ENCODE results near the gene CD276. TPM values are rescaled to one million over a fixed set of nuclear protein-coding genes. Genes with fewer than 3 reads are reported as not detected.
"Not testable (repeated sequence)": the region's sequence is repeated elsewhere in the genome, so short reads cannot be mapped to it uniquely, and the experiment has no call there.

The CD276 gene
- 38.5 TPM for total RNA-seq (ENCODE audit: insufficient read depth, low replicate concordance)

DNA sequence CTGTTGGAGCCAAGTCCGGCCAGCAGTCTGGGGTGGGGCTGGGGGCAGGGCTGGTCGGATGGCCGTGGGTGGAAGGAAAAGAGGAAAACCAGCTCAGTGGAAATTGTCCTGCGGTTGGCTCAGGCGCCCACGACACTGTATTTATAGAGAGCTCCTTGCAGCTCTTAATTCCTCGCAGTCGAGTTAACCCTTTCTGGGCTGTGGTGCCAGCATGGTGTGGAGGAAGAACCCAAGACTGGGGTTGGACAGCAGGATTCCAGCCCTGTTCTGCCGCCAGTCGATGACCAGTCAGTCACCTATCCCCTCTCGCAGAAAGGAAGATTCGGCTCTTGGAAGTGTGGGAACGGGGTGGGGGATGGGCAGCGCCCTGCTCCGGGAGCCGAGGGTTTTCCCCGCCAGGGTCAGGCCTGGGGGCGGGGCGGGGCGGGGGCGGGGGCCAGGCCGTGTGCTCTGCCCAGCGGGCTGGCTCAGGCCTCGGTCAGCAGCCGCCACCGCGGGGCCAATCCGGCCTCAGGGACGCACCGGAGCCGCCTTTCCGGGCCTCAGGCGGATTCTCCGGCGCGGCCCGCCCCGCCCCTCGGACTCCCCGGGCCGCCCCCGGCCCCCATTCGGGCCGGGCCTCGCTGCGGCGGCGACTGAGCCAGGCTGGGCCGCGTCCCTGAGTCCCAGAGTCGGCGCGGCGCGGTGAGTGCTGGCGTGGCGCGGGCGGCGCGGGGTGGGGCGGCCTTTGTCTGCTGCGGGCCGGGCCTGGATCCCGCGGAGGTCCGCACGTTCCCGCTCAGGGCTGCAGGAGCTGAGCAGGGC is at the start of gene CD276:
TSS of gene CD276 (plus strand) at position 607 of the 804 bp plus-strand sequence. CDS start 15,257 bp downstream, outside the sequence.
- peak; percentile 86 for DNase-seq (ENCODE audit: low spot score)

DNA sequence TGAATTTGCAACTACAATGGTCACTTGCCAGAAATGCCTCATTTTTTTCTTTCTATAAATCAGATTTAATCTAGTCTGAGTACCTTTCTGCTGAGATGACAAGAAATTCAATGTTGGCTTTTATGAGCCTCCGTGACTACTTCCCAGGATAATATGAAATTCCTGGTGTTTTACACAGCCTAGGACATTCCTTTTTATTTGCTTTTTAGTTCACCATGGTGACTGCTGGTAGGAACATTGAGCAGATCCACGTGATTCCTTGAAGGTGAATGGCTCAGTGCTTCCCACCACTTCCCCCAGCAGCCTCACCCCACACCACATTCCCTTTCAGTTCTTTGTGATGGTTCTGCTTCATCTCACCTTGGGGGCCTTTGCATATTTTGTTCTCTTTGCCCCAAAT is 46.7 kb upstream of the CD276 start:
- no peak for DNase-seq (ENCODE audit: low spot score)

DNA sequence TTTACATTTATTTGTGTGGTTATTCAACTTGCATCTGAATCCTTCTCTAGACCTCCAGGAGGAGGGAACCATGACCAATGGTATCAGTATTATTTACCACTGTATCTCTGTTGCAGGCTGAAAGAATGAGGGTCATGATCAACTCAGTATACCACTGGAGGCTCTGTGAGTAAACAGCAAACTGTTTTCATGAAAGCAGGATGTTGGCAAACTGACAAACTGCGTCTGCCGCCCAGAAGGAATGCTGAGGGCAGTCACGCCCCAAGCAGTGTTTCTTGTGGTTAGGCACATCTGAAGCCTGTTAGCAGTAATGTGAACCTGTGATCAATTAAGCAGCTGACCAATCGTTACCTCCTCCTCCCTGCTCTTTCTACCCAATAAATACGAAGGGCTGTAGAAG is 44.7 kb upstream of the CD276 start:
- not testable (repeated sequence) for DNase-seq (ENCODE audit: low spot score)

DNA sequence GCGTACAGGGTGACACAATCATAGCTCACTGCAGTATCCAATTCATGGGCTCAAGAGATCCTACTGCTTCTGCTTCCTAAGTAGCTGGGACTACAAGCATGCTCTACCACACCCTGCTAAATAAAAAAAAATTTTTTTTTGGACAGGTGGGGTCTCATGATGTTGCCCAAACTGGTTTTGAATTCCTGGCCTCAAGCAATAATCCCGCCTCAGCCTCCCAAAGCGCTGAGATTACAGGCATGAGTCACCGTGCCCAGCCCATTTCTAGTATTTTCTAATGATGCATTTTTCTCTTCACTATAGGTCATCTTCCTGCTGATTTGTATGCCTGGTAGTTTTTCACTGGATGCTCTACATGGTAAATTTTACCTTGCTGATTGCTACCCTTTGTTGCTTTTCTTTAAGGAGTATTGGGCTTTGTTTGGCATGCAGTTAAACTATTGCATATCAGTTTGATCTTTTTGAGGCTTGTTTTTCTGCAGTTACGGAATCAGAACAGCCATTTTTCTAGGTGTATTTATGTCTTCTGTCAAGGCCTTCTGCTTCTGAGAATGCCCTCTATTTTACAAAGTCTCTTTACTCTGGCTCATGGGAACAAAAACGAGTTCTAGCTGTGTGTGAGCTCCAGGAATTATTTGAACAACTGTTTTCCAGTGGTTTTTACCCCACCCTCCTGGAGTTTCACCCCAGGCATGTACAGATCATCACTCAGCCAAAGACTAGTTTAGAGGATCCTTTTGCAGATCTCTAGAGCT is 36.7 kb upstream of the CD276 start:
- peak; percentile 80 for DNase-seq (ENCODE audit: low spot score)

DNA sequence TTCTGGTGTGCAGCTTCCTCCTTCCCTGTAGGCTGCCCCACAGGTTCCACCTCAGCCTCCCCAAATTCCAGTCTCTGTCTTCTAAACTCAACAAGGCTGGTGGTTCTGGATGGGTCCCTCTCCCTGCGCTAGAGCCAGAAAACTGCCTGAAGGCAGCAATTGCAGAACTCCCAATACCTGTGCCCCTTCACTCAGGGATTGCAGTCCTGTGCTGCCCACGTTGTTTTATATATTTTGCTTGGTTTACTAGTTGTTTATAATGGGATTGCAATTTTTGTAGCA is 36.2 kb upstream of the CD276 start:
- no peak for DNase-seq (ENCODE audit: low spot score)

DNA sequence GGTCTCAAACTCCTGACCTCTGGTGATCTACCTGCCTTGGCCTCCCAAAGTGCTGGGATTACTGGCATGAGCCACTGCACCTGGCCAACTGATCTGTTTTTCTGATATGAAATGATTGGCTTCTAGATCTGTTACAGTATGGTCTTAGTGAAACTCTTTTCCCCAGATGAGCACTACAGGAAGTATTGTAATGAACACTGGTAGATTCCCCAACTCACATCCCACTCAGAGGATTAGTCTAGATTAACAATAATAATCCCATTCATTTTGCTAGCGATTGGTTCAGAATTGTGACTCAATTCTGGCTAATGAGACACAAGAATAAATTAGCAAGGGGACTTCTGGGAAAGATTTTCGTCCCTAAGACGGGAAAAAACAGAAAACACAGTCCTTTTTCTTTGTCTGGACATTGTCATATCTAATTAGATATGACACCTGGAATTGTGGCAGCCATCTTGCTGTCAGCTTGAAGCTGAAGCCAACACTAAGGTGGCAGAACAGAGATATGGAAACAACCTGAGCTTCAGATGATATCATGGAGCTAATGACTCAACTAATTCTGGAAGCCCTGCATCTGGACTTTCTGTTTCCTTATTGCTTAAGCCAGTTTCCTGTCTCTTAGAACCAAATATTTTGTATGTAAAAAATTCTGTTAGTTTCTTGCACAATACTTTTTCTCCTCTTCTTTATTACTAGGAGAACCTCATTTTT is 33.6 kb upstream of the CD276 start:
- DNase-seq (ENCODE audit: low spot score): no peak

DNA sequence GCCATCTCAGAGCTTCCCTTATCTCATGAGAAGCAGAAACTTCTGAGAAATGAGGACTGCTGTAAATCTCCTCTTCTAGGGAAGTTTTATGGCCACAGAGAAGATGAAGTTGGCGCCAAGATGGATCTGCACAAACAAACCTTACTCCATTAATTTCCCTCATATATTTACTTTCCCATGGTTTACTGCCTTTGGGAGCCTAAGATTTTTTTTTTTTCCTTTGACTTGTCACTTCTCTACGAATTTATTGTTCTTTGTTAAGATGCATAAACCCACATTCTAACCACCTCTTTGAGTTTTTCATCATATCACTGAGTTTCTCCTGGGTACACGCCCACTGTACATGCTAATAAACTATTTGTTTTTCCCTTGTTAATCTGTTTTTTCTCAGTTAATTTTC is 29.5 kb upstream of the CD276 start:
- peak; percentile 43 for DNase-seq (ENCODE audit: low spot score)

DNA sequence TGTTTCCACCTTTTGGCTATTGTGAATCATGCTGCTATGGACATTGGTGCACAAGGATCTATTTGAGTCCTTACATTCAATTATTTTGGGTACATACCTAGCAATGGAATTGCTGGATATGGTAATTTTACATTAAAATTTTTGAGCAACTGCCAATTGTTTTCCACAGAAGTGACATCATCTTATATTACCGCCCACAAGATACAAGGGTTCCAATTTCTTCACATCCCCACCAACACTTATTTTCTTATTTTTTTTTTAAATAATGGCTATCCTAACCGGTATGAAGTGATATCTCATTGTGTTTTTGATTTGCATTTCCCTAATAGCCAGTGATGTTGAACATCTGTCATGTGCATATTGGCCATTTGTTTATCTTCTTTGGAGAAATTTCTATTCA is 28.5 kb upstream of the CD276 start:
- DNase-seq (ENCODE audit: low spot score): no peak

DNA sequence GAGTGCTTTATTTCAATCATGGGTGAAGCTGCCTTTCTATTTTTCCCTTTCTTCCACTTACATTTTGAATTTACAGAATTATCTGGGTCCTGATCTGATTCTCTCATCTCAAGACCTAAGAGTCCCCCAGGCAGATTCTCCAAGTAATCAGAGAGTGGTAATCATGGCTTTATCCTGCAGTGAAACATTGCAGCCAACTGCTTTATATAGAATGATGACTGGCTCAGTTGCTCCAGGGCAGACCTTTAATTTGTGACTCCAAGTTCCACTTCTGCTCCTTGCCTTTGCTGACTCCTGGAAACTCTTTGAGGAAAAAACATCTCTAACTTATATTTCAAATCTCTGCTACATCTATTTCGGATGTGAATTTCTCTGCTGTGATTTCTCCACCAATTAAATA is 25.5 kb upstream of the CD276 start:
- DNase-seq (ENCODE audit: low spot score): no peak

DNA sequence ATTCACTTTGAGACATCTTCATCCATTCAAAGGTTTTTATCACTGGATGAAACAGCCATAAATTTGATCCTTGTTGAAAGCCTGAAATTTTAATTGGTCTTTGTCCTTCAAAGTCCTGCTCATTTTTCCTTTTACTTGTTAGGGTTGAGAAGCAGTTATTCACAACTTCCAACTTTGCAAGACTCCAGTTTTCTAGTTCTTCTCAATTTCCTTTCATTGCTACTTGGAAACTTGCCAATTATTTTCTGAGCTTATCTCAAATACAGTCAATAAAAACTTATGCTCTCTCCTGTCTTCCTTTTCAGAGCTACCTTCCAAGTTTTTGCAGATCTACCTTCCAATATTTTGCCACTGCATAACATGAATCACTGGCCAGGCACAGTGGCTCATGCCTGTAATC is 23.7 kb upstream of the CD276 start:
- DNase-seq (ENCODE audit: low spot score): no peak

DNA sequence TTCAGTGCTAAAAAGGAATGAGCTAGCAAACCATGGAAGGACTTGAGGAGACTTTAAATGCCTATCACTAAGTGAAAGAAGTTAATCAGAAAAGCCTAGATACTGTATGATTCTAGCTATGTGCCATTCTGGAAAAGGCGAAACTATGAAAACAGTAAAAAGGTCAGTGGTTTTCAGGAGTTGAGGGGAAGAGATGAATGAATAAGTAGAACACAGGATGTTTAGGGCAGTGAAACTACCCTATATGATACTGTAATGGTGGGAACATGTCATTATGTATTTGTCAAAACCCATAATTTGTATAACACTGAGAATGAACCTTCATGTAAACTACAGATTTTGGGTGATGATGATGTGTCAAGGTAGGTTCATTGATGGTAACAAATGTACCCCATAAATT is 9.6 kb upstream of the CD276 start:
- no peak for DNase-seq (ENCODE audit: low spot score)

DNA sequence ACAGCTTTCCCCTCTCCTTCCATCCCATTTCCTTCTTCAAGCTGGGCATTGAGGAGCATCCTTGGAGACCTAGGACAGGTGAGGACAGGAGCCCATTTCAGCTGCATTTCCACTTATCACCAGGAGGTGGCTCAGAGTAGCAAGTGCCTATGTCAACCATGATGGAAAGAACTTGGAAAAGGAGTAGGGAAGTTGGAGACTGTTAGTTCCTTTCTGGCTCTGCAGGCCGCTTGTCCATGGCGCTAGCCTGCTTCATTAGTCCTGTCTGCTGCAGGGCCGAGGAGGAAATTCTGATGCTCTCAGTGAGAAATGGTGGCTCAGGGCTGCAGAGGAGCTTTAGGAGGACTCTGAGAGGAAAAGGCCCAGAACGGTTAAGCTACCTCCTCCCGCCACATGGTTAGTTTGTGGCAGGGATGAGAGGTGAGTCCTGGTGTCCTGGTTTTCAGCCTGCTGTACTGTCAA is 7.0 kb upstream of the CD276 start:
- peak; percentile 64 for DNase-seq (ENCODE audit: low spot score)

DNA sequence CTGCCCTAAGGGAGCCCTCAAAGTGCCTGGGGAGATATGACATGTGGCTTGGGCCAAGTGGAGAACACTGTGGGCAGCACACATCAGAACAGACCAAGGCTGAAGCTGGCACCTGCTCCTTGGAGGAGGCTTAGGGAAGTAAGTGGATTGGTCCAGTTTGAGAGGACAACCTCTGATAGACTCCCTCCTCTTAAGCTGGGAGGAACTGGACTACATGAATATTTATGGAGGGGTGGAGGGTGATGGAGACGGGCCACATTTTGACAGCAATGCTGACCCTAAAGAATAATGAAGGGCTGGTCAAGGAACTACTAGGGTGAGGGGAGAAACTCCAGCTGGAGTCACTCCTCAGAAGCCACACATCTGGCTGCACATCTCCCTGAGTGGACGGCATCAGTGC is 6.5 kb upstream of the CD276 start:
- no peak for DNase-seq (ENCODE audit: low spot score)

DNA sequence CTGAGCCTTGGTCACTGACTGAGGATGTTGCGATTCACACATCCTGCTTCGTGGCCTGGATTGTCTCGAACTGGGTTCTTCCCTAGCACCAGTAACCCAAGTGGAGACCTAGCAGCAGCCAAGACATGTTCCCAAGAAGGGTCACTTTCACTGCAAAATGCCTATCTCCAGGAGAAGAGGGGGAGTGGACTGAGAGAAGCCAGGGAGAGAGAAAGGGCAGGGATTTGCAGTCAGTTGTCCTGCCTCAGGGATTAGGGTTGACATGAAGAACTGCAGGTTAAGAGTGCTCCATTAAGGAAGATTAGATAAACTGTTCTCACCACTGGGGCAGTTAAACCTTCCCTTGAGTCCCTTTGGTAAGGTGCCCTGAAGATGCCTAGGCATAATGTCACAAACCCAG is 5.7 kb upstream of the CD276 start:
- DNase-seq (ENCODE audit: low spot score): no peak

DNA sequence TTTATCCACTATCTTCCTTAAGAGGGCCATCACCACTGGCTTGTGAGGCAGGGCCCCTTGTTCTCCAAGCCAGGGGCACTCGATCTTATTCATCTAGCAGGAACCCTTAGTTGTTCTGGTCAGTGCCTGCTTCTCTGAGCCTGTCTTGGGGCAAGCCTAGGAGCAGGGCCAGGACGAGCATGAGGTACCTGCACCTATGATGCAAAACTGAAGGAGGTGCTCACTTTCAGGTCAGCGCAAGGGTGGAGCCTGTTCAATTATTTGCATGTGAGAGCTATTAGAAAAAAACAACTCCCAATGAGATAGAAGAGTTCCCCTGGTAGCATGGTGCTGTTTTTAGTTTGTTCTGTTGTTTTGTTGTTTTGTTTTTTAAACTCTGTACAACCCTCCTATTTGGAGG is 5.0 kb upstream of the CD276 start:
- no peak for DNase-seq (ENCODE audit: low spot score)

DNA sequence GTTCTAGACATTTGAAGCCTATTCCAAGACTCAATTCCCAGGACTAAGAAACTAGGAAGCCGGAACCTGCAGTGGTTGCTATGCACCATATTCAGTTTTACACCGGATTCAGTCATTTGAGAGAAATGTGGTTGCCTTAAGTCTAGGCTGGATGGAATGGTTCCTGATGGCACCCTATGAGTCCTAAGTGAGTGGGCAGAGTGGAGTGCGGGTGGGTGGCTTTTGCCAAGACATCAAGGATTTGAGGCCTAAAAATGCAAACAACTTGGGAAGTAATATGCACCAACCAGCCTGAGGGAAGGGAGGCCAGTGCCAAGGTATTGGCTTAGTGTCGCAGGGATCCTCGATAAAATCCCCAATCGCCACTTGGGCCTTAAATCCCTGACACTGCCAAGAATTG is 4.2 kb upstream of the CD276 start:
- DNase-seq (ENCODE audit: low spot score): no peak

DNA sequence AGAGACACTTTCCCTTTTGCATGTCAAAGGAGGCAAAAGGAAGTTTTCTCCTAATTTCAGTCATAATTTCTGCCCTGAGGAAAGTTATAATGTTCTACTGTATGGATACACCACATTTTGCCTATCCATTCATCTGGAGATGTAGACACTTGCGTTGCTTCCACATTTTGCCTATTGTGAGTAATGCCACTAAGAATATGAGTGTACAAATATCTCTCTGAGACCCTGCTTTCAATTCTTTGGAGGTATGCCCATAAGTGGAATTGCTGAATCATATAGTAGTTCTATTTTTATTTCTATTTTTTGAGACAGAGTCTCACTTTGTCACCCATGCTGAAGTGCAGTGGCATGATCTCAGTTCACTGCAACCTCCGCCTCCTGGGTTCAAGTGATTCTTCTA is 3.6 kb upstream of the CD276 start:
- no peak for DNase-seq (ENCODE audit: low spot score)

DNA sequence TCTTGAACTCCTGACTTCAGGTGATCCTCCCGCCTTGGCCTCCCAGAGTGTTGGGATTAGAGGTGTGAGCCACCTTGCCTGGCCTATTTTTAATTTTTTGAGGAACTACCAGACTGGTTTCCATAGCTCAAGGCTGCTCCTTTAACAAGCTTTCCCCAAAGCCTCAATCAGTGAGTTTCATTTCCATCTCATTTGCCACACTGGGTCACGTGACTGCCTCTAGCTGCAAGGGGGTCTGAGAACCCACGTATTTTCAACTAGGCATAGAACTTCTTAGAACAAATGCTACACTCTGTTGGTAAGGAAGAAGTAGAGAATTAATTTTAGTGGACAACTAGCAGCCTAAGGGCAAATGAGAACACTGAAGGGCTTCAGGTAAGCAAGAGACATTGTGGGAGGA is 3.1 kb upstream of the CD276 start:
- DNase-seq (ENCODE audit: low spot score): no peak

DNA sequence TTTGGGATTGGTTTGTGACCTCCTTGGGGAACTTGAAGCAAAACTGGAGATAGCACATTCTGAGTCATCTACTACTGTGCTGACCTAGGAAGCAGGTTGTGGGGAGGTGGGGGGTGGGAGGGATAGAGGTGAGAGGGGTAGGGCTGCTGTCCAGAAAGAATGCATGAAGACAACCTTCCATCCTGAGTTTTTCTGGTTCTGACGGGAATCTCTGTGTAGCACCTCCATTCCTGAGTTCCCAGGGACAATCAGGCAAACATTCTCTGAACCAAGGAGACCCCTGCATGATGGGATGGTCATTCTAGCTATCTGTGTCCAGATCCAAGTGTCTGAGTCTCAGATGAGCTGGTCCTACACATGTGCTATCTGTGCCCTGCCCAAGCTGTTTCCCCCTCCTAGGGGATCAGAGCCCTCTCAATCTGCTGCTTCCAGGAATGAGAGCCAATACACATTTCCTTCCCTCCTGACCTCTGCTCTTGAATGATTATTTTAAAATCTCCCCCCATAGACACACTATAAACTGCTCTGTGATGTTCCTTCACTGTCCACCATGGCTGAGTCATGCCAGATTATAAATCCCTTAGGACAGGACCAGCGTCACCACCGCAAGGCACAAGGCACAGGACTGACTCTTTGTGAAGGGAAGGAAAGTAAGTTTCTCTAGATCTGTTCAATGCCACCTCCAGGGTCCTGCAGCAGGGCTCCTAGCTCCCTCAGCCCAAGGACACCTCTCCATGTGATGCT is 2.2 kb upstream of the CD276 start:
- no peak for DNase-seq (ENCODE audit: low spot score)

DNA sequence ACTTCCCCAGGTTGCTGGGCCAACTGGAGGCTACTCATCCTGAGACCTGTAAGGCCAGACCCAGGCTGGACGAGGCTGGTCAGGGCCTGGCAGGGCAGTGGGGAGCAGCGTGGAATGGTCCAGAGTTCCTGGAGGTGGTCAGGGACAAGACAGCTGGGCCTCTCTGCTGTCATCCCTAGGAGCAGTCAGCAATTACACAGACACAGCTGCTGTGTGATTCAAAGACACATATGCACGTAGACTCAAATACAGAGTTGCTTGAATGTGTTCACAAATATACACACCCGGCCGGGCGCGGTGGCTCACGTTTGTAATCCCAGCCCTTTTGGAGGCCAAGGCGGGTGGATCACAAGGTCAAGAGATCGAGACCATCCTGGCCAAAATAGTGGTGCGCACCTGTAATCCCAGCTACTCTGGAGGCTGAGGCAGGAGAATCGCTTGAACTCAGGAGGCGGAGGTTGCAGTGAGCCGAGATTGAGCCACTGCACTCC is 1.5 kb upstream of the CD276 start:
- DNase-seq (ENCODE audit: low spot score): no peak

DNA sequence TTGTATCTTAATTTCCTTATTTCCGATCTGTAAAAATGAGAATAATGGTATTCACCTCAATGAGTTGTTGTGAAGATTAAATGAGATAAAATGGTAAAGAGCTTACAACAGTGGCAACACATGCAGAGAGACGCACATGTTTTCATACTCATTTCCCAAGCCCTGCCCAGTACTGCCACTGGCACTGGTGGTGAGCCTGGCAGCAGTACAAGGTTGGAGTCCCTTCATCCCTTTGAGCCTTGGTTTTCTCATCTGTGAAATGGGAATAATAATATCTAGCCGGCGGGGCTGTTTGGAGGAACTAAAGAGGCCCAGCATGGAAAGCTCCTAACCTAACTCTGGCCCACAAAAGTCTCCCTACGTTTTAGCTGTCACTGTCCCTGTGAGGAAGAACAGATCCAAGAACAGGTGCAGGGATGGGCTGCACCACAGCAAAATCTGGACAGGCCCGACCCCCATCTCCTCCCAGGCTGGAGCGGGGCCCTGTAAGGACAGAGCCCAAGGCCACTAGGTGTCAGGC is 866 bp upstream of the CD276 start:
- no peak for DNase-seq (ENCODE audit: low spot score)

Data from umbilical cord (tissue), 2 donors.